ENCODE results near the gene KCNE4. TPM values are rescaled to one million over a fixed set of nuclear protein-coding genes. Genes with fewer than 3 reads are reported as not detected.

KCNE4 gene
- total and polyA plus RNA-seq, 9 of the 15 experiments (the other 6 are each of a cell fraction or from before 2014, with no cell fraction given): not detected

DNA sequence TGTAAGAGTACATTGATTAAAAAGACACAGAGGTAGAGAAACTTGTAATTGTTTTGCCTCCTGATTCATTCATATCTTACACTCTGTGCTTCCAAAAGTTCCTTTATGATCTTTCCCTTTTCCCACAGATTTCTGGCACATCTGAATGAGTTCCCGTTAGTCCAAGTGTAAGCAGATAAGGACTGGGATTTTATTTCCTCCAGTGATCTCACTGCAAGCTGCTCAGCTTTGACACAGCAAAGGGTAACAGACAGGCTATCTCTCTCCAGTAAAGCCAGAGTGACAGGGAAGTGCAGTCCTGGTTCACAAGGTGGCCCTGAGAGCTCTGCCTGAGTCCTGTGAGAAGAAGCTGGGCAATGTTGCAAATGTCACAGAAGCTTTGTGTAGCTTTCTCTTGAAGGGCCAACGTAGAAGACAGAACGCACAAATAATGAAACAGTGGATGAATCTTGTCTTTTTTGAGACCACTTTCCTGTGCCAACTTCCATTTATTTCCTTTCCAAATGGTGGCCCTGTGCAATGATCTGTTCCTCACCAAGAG, 32.5 kb upstream of the KCNE4 start:
- Histone ChIP-seq H3K27ac (ENCODE audit: extremely low read depth, low read depth, low read length) (no peak overlapping the region), H4K20me1 (replicated peaks; ENCODE audit: control insufficient read depth, insufficient read depth, low read length) (no peaks in the 10 kb centered on the region), H3K36me3 (ENCODE audit: control insufficient read depth, insufficient read depth, low read length) (no peaks in the 10 kb centered on the region), H3K4me3 (no peak overlapping the region), H3K27me3 (ENCODE audit: control insufficient read depth in 2 of 2, insufficient read depth in 2 of 2, low read length in 2 of 2) (no peaks in the 10 kb centered on the region), H3K9me3 (replicated peaks; ENCODE audit: control insufficient read depth, insufficient read depth, low read depth, low read length) (no peaks in the 10 kb centered on the region), H3K4me1 (replicated peaks in 1 of 2; ENCODE audit: control insufficient read depth in 2 of 2, insufficient read depth in 2 of 2, low read length in 2 of 2) (no peaks in the 10 kb centered on the region), H3K79me2 (ENCODE audit: control insufficient read depth, insufficient read depth, low read length) (no peaks in the 10 kb centered on the region), H3K4me2 (ENCODE audit: insufficient read depth, low read length) (no peak overlapping the region), H3K9ac (ENCODE audit: insufficient read depth in 1 of 2, low read depth in 2 of 2, low read length in 2 of 2) (no peak overlapping the region), H3K9me1 (ENCODE audit: control insufficient read depth, insufficient read depth, low read length) (no peaks in the 10 kb centered on the region), H2AFZ (ENCODE audit: low read depth, low read length) (no peak overlapping the region)
- ATAC-seq (no peak), FAIRE-seq (no peak), DNase-seq (ENCODE audit: extremely low read depth in 1 of 4, low spot score in 3 of 4) (no peak)
- intact Hi-C loops (cut with micrococcal nuclease): no loop called here
- no TSS peak for BruUV-seq (replicated peaks)
- TF ChIP-seq MYNN (IDR thresholded peaks at IDR 0.05) (no peak), MYNN (CRISPR knock-in tag; IDR thresholded peaks at IDR 0.05) (no peak)
- WGBS (ENCODE audit: insufficient coverage, low coverage, missing lambda C conversion rate): 3% methylated on average over 3 of the region's 3 CpGs
- POLR2A ChIA-PET: no interaction called here
- in situ Hi-C loops (cut with MboI): no loop called here
- CTCF ChIA-PET (ENCODE audit: low intra/inter-chr PET ratio): no interaction called here

DNA sequence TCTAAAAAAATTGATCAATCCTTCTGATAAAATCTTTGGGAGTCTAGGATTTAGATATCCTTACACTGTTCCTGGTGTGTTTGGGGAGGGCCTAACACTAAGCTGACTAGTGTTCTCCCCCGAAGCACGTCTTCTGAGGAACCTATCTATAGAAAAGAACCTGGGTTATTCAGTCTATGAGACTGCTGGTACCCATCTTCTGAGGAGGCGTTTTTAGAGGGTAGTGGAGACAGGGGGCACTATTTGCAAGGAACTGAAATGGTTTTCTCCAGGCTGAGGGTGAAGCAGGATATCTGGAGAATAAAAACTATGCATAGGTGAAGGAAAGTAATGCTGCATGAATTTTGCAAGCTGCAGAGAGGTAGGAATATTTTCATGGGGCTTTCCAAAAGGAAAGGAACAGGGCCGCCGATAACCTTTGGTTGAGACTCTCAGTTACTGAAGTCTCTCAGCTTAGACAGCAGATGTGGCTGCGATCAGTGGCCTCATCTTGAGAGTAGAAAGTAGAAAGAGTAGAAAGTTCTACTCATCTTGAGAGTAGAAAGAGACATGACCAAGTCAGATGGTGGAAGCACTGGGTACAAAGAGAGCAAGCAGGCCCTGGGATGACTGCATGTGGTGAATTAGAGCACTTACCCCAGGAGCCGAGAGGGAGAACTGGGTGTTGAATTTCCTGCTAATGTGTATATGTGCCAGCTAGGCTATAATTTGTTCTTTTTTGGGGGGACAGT, 31.8 kb upstream of the KCNE4 start:
- no peaks in the 10 kb centered on the region for H4K20me1 ChIP-seq (replicated peaks; ENCODE audit: control insufficient read depth, insufficient read depth, low read length)
- no peak overlapping the region for H2AFZ ChIP-seq (ENCODE audit: low read depth, low read length)
- DNase-seq (ENCODE audit: extremely low read depth in 1 of 4, low spot score in 3 of 4) (no peak), FAIRE-seq (no peak), ATAC-seq (no peak)
- H3K9me3 ChIP-seq (replicated peaks; ENCODE audit: control insufficient read depth, insufficient read depth, low read depth, low read length): no peaks in the 10 kb centered on the region
- H3K4me1 ChIP-seq (replicated peaks in 1 of 2; ENCODE audit: control insufficient read depth in 2 of 2, insufficient read depth in 2 of 2, low read length in 2 of 2): no peaks in the 10 kb centered on the region
- CTCF ChIA-PET (ENCODE audit: low intra/inter-chr PET ratio): no interaction called here
- no peak overlapping the region for H3K9ac ChIP-seq (ENCODE audit: insufficient read depth in 1 of 2, low read depth in 2 of 2, low read length in 2 of 2)
- no TSS peak for BruUV-seq (replicated peaks)
- POLR2A ChIA-PET: no interaction called here
- intact Hi-C loops (cut with micrococcal nuclease): loop anchor here (1.0 kb wide), 1 partner anchor 81 kb away; no protein-coding TSS in a partner anchor
- no peak overlapping the region for H3K4me2 ChIP-seq (ENCODE audit: insufficient read depth, low read length)
- no peaks in the 10 kb centered on the region for H3K36me3 ChIP-seq (ENCODE audit: control insufficient read depth, insufficient read depth, low read length)
- H3K9me1 ChIP-seq (ENCODE audit: control insufficient read depth, insufficient read depth, low read length): no peaks in the 10 kb centered on the region
- H3K79me2 ChIP-seq (ENCODE audit: control insufficient read depth, insufficient read depth, low read length): no peaks in the 10 kb centered on the region
- in situ Hi-C loops (cut with MboI): no loop called here
- no peak overlapping the region for H3K27ac ChIP-seq (ENCODE audit: extremely low read depth, low read depth, low read length)
- H3K4me3 ChIP-seq: no peak overlapping the region
- H3K27me3 ChIP-seq (ENCODE audit: control insufficient read depth in 2 of 2, insufficient read depth in 2 of 2, low read length in 2 of 2): no peaks in the 10 kb centered on the region
- 59% methylated on average over 5 of the region's 7 CpGs for WGBS (ENCODE audit: insufficient coverage, low coverage, missing lambda C conversion rate)
- TF ChIP-seq MCM2 (IDR thresholded peaks at IDR 0.05; ENCODE audit: low read depth) (no peak), ZNF444 (CRISPR knock-in tag; IDR thresholded peaks at IDR 0.05) (no peak), KDM1A (IDR thresholded peaks at IDR 0.05) (no peak), RAD21 (CRISPR knock-in tag; conservative IDR thresholded peaks at IDR 0.05 in 1 of 2, IDR thresholded peaks at IDR 0.05 in 1 of 2) (peak; percentile 21 to 44; a peak in 3 of 4 replicates)
- TF ChIP-seq, protein P1, sequence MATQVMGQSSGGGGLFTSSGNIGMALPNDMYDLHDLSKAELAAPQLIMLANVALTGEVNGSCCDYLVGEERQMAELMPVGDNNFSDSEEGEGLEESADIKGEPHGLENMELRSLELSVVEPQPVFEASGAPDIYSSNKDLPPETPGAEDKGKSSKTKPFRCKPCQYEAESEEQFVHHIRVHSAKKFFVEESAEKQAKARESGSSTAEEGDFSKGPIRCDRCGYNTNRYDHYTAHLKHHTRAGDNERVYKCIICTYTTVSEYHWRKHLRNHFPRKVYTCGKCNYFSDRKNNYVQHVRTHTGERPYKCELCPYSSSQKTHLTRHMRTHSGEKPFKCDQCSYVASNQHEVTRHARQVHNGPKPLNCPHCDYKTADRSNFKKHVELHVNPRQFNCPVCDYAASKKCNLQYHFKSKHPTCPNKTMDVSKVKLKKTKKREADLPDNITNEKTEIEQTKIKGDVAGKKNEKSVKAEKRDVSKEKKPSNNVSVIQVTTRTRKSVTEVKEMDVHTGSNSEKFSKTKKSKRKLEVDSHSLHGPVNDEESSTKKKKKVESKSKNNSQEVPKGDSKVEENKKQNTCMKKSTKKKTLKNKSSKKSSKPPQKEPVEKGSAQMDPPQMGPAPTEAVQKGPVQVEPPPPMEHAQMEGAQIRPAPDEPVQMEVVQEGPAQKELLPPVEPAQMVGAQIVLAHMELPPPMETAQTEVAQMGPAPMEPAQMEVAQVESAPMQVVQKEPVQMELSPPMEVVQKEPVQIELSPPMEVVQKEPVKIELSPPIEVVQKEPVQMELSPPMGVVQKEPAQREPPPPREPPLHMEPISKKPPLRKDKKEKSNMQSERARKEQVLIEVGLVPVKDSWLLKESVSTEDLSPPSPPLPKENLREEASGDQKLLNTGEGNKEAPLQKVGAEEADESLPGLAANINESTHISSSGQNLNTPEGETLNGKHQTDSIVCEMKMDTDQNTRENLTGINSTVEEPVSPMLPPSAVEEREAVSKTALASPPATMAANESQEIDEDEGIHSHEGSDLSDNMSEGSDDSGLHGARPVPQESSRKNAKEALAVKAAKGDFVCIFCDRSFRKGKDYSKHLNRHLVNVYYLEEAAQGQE (IDR thresholded peaks at IDR 0.05; ENCODE audit: borderline replicate concordance): peak; percentile 47; the same call in 1 of the 2 replicates
- TF ChIP-seq, protein P1 (CRISPR knock-in tag; IDR thresholded peaks at IDR 0.05; ENCODE audit: low read depth): no peak
